ENCODE measurements around the gene TENT4A.
A peak's percentile ranks its signal among the peaks of the same experiment; 100 is the strongest.

Gene TENT4A

DNA sequence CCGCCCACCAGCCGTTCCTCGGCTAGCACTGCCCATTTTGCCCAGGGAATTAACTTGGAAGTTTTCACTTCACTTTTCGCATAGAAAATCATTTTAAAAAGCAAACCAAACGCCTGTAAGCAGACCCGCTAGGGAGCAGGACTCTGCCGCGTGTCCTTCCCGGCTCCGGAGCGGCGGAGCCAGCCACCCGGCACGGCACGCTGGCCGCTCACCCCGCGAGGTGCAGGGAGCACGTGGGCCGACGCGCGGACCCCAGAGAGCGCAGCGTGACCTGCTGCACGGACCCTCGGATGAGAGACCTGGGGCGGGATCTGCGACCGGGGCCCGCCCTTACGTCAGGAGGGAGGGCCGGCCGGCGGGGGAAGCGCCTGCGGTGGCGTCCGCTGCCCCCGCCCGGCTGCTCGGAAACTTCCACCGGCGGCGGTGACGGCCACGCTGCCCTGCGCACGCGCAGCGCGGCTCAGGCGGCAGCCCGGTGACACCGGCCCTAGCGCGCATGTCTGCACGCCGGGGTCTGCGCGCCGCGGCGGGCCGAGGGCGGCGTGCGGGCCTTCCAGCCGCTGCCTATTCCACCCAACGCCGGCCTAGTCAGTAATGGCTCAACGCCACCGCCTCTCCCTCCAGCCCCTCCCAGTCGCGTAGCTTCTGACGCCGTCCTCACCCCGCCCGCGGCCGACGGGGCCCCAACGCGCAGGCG, 507 bp upstream of the TENT4A start:
- H3K9ac ChIP-seq (ENCODE audit: low read length), result peak overlapping the region; percentile 95
- H3K9me3 ChIP-seq (ENCODE audit: insufficient read depth, low read length), result no peaks in the 10 kb centered on the region
- peak overlapping the region; percentile 91 for H3K27ac ChIP-seq (ENCODE audit: low read length)
- peaks cover 21% of the 10 kb centered on the region for H3K36me3 ChIP-seq (replicated peaks; ENCODE audit: low read depth, low read length)
- H3K79me2 ChIP-seq (ENCODE audit: low read length), result peaks cover 39% of the 10 kb centered on the region
- peak overlapping the region; percentile 82 for H3K4me2 ChIP-seq (ENCODE audit: low read length)
- peaks cover 32% of the 10 kb centered on the region for H4K20me1 ChIP-seq (ENCODE audit: insufficient read depth, low read length)
- H3K4me3 ChIP-seq (ENCODE audit: low read length), result peak overlapping the region; percentile 94
- H2AFZ ChIP-seq (ENCODE audit: low read depth, low read length), result 0 out of 2 replicates have a peak overlapping the region, but pooled peaks have one; percentile 59
- no peak for TF ChIP-seq EZH2phosphoT487 (IDR thresholded peaks at IDR 0.05; ENCODE audit: low read depth)
- TF ChIP-seq CTCF (IDR thresholded peaks at IDR 0.05; ENCODE audit: low read depth, low read length), result no peak
- peaks cover 39% of the 10 kb centered on the region for H3K4me1 ChIP-seq (ENCODE audit: low read length)
- H3K27me3 ChIP-seq (ENCODE audit: low read depth, low read length), result no peaks in the 10 kb centered on the region

DNA sequence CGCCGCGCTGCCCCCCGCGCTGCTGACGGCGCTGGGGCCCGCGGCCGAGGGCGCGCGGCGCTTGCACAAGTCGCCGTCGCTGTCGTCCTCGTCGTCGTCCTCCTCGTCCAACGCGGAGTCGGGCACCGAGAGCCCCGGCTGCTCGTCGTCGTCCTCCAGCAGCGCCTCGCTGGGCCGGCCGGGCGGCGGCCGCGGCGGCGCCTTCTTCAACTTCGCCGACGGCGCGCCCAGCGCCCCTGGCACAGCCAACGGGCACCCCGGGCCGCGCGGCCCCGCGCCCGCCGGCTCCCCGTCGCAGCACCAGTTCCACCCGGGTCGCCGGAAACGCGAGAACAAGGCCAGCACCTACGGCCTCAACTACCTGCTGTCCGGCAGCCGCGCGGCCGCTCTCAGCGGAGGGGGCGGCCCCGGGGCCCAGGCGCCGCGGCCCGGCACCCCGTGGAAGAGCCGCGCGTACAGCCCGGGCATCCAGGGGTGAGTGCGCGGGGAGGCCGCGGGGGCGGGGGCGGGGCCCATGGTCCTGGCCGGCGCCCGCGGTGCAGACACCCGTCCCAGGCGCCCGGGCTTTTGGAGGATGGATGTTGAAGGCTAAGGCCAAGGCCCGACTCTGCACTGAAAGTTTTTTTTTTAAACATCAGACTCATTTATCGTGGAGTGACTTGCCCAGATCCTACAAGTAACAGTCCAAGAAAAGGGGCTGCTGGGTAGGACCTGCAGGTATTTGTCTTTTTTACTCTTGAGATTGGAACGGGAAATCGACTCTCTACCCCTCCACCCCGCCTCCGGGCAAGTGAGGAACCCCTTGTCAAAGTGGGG, 1.2 kb downstream of the TENT4A start:
- Histone ChIP-seq H2AFZ (ENCODE audit: low read depth, low read length) (no peak overlapping the region), H3K27me3 (ENCODE audit: low read depth, low read length) (no peaks in the 10 kb centered on the region), H3K79me2 (ENCODE audit: low read length) (peaks cover 56% of the 10 kb centered on the region), H3K27ac (ENCODE audit: low read length) (no peak overlapping the region), H3K4me1 (ENCODE audit: low read length) (peaks cover 42% of the 10 kb centered on the region), H3K9me3 (ENCODE audit: insufficient read depth, low read length) (no peaks in the 10 kb centered on the region), H3K9ac (ENCODE audit: low read length) (peak overlapping the region; percentile 62), H4K20me1 (ENCODE audit: insufficient read depth, low read length) (peaks cover 48% of the 10 kb centered on the region), H3K36me3 (replicated peaks; ENCODE audit: low read depth, low read length) (peaks cover 25% of the 10 kb centered on the region), H3K4me3 (ENCODE audit: low read length) (peak overlapping the region; percentile 93), H3K4me2 (ENCODE audit: low read length) (peak overlapping the region; percentile 82)
- TF ChIP-seq CTCF (IDR thresholded peaks at IDR 0.05; ENCODE audit: low read depth, low read length) (no peak), EZH2phosphoT487 (IDR thresholded peaks at IDR 0.05; ENCODE audit: low read depth) (no peak)

DNA sequence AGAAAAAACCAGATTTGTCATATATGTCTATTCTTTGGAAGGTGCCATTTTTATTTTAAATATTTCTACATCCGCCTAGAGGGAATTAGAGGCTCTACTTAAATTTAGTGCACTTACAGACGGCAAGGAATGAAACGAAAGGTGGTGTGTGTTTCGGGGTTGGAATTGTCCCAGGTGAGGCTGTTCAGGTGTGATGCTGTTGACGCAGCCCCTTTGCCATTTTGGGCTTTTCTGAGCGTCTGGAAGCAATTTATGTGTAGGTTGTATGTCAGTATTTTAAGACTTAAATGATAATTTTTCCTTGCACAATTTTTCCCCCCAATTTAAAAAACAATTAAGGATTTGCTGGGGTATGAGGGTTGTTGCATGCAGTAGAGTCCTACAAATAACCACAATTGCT, 2.0 kb downstream of the TENT4A start:
- Histone ChIP-seq H3K79me2 (ENCODE audit: low read length) (peaks cover 65% of the 10 kb centered on the region), H3K27me3 (ENCODE audit: low read depth, low read length) (no peaks in the 10 kb centered on the region), H3K27ac (ENCODE audit: low read length) (no peak overlapping the region), H3K4me1 (ENCODE audit: low read length) (peaks cover 42% of the 10 kb centered on the region), H3K36me3 (replicated peaks; ENCODE audit: low read depth, low read length) (peaks cover 27% of the 10 kb centered on the region), H4K20me1 (ENCODE audit: insufficient read depth, low read length) (peaks cover 57% of the 10 kb centered on the region), H3K9me3 (ENCODE audit: insufficient read depth, low read length) (no peaks in the 10 kb centered on the region), H3K9ac (ENCODE audit: low read length) (peak overlapping the region; percentile 62), H3K4me2 (ENCODE audit: low read length) (peak overlapping the region; percentile 82), H3K4me3 (ENCODE audit: low read length) (peak overlapping the region; percentile 93), H2AFZ (ENCODE audit: low read depth, low read length) (no peak overlapping the region)
- no peak for TF ChIP-seq EZH2phosphoT487 (IDR thresholded peaks at IDR 0.05; ENCODE audit: low read depth)
- no peak for TF ChIP-seq CTCF (IDR thresholded peaks at IDR 0.05; ENCODE audit: low read depth, low read length)
